ENCODE measurements around the gene SF3B5.
"Not testable (repeated sequence)": the region's sequence is repeated elsewhere in the genome, so short reads cannot be mapped to it uniquely, and the experiment has no call there.

SF3B5 gene

GRCh38 chr6:144095134-144096002, at the start of gene SF3B5:
Gene SF3B5 (minus strand): TSS chr6:144095573. CDS start chr6:144095497, 76 bp downstream.
- peak; percentile 96 to 100 (median 98) for DNase-seq
- intact Hi-C loops (cut with DNase I): loop anchor here (10.0 kb wide), 2 partner anchors 251 to 1539 kb away; partner anchors contain the start of gene LTV1

GRCh38 chr6:144144996-144145395, 49.6 kb upstream of the SF3B5 start:
- no peak for DNase-seq
- intact Hi-C loops (cut with DNase I): no loop called here

GRCh38 chr6:144143878-144144277, 48.5 kb upstream of the SF3B5 start:
- no peak for DNase-seq
- intact Hi-C loops (cut with DNase I): no loop called here

GRCh38 chr6:144143106-144143505, 47.7 kb upstream of the SF3B5 start:
- intact Hi-C loops (cut with DNase I): no loop called here
- no peak for DNase-seq

- intact Hi-C loops (cut with DNase I): no loop called here
- no peak for DNase-seq
Observed at GRCh38 chr6:144141470-144141869, 46.1 kb upstream of the SF3B5 start.

- intact Hi-C loops (cut with DNase I): no loop called here
- no peak for DNase-seq
Observed at GRCh38 chr6:144140867-144141266, 45.5 kb upstream of the SF3B5 start.

- DNase-seq: no peak
- intact Hi-C loops (cut with DNase I): no loop called here
Observed at GRCh38 chr6:144139817-144140216, 44.4 kb upstream of the SF3B5 start.

- no peak for DNase-seq
- intact Hi-C loops (cut with DNase I): no loop called here
Observed at GRCh38 chr6:144138542-144138941, 43.2 kb upstream of the SF3B5 start.

- DNase-seq: no peak
- intact Hi-C loops (cut with DNase I): no loop called here
Observed at GRCh38 chr6:144134737-144135136, 39.4 kb upstream of the SF3B5 start.

GRCh38 chr6:144134176-144134575, 38.8 kb upstream of the SF3B5 start:
- DNase-seq: no peak
- intact Hi-C loops (cut with DNase I): no loop called here

- DNase-seq: no peak
- intact Hi-C loops (cut with DNase I): no loop called here
Observed at GRCh38 chr6:144133225-144133821, 38.0 kb upstream of the SF3B5 start.

- DNase-seq; intact Hi-C loops (cut with DNase I): not testable (repeated sequence)
Observed at GRCh38 chr6:144132167-144132690, 36.9 kb upstream of the SF3B5 start.

GRCh38 chr6:144131248-144131709, 35.9 kb upstream of the SF3B5 start:
- DNase-seq: no peak
- intact Hi-C loops (cut with DNase I): no loop called here

- intact Hi-C loops (cut with DNase I): no loop called here
- no peak for DNase-seq
Observed at GRCh38 chr6:144129469-144129868, 34.1 kb upstream of the SF3B5 start.

GRCh38 chr6:144127097-144127496, 31.7 kb upstream of the SF3B5 start:
- intact Hi-C loops (cut with DNase I): no loop called here

GRCh38 chr6:144123836-144124235, 28.5 kb upstream of the SF3B5 start:
- DNase-seq: no peak
- intact Hi-C loops (cut with DNase I): no loop called here

More at GRCh38 chr6:144127097-144127496, 31.7 kb upstream of the SF3B5 start:
- no peak for DNase-seq

- intact Hi-C loops (cut with DNase I): no loop called here
- DNase-seq: no peak
Observed at GRCh38 chr6:144123421-144123820, 28.0 kb upstream of the SF3B5 start.

GRCh38 chr6:144122861-144123260, 27.5 kb upstream of the SF3B5 start:
- intact Hi-C loops (cut with DNase I): no loop called here

GRCh38 chr6:144119376-144119775, 24.0 kb upstream of the SF3B5 start:
- intact Hi-C loops (cut with DNase I): no loop called here
- peak in 1 of 10 donors; percentile 29 for DNase-seq

More at GRCh38 chr6:144122861-144123260, 27.5 kb upstream of the SF3B5 start:
- DNase-seq: no peak

GRCh38 chr6:144115219-144115618, 19.8 kb upstream of the SF3B5 start:
- no peak for DNase-seq
- intact Hi-C loops (cut with DNase I): no loop called here

- no peak for DNase-seq
- intact Hi-C loops (cut with DNase I): no loop called here
Observed at GRCh38 chr6:144113366-144113765, 18.0 kb upstream of the SF3B5 start.

All from posterior cingulate gyrus (tissue), 11 donors.